GM18909 (cell line): ENCODE measurements around the gene PDIA5.

ENCODE experiments used
- ATAC-seq: cut with Tn5 transposase; IDR thresholded peaks from one replicate; pipeline ENCODE4 v1.9.1; 2021; ENCODE audit warnings: mild to moderate bottlenecking; ENCODE audit not compliant: unreplicated experiment, poor library complexity

PDIA5 gene

GRCh38 chr3:123066896-123067688, at the start of gene PDIA5:
PDIA5 (plus strand) TSS chr3:123067025; CDS start chr3:123067165, 140 bp downstream.
- ATAC-seq = peak; percentile 85

- no peak for ATAC-seq
Measured at GRCh38 chr3:123018683-123019082, 48.1 kb upstream of the PDIA5 start.

GRCh38 chr3:123019161-123019560, 47.7 kb upstream of the PDIA5 start:
- no peak for ATAC-seq

GRCh38 chr3:123019591-123019990, 47.2 kb upstream of the PDIA5 start:
- ATAC-seq = no peak

GRCh38 chr3:123020709-123021108, 46.1 kb upstream of the PDIA5 start:
- no peak for ATAC-seq

GRCh38 chr3:123021388-123021787, 45.4 kb upstream of the PDIA5 start:
- ATAC-seq = no peak

GRCh38 chr3:123021996-123022510, 44.8 kb upstream of the PDIA5 start:
- ATAC-seq = no peak

- ATAC-seq = no peak
Measured at GRCh38 chr3:123024056-123024455, 42.8 kb upstream of the PDIA5 start.

- no peak for ATAC-seq
Measured at GRCh38 chr3:123025642-123026521, 40.9 kb upstream of the PDIA5 start.

- no peak for ATAC-seq
Measured at GRCh38 chr3:123026565-123027291, 40.1 kb upstream of the PDIA5 start.

- no peak for ATAC-seq
Measured at GRCh38 chr3:123027292-123028232, 39.3 kb upstream of the PDIA5 start, which contains the start of gene SEMA5B. SEMA5B (minus strand) TSS chr3:123027763; CDS start chr3:122961263, 66,500 bp downstream.

GRCh38 chr3:123028233-123028828, 38.5 kb upstream of the PDIA5 start:
- no peak for ATAC-seq

- ATAC-seq = no peak
Measured at GRCh38 chr3:123031051-123031450, 35.8 kb upstream of the PDIA5 start.

GRCh38 chr3:123032057-123032456, 34.8 kb upstream of the PDIA5 start:
- no peak for ATAC-seq

GRCh38 chr3:123034120-123034519, 32.7 kb upstream of the PDIA5 start:
- no peak for ATAC-seq

- ATAC-seq = no peak
Measured at GRCh38 chr3:123034996-123035395, 31.8 kb upstream of the PDIA5 start.

GRCh38 chr3:123036352-123037014, 30.3 kb upstream of the PDIA5 start:
- ATAC-seq = no peak

- ATAC-seq = no peak
Measured at GRCh38 chr3:123037015-123037375, 29.8 kb upstream of the PDIA5 start.
